Coronary artery (tissue), 2 donors: ENCODE measurements around the gene G3BP2.

Experiments used
- DNase-seq: peaks from one replicate; pipeline ENCODE4 v3.0.0-alpha.2; 2017; ENCODE audit warnings: low spot score
- H3K27ac ChIP-seq, 2 donors: fragments of 200-600 bp; sonication (generic); one replicate each; pipeline ENCODE4 v1.5.1; 2016 to 2019
- H3K4me3 ChIP-seq: fragments of 200-600 bp; sonication (generic); 2 replicates; pipeline ENCODE4 v1.5.1; 2016; ENCODE audit warnings: mild to moderate bottlenecking, moderate library complexity
- TF ChIP-seq, protein P1 (sequence below): fragments of 200-600 bp; sonication (generic); IDR thresholded peaks from one replicate; pipeline ENCODE4 v1.5.1; 2019; ENCODE audit warnings: antibody characterized with exemption

Gene G3BP2

GRCh38 chr4:75658876-75659275, 14.3 kb downstream of the G3BP2 start:
- Histone ChIP-seq H3K27ac (no peak overlapping the region), H3K4me3 (no peak overlapping the region)
- DNase-seq, result no peak
- TF ChIP-seq, protein P1, sequence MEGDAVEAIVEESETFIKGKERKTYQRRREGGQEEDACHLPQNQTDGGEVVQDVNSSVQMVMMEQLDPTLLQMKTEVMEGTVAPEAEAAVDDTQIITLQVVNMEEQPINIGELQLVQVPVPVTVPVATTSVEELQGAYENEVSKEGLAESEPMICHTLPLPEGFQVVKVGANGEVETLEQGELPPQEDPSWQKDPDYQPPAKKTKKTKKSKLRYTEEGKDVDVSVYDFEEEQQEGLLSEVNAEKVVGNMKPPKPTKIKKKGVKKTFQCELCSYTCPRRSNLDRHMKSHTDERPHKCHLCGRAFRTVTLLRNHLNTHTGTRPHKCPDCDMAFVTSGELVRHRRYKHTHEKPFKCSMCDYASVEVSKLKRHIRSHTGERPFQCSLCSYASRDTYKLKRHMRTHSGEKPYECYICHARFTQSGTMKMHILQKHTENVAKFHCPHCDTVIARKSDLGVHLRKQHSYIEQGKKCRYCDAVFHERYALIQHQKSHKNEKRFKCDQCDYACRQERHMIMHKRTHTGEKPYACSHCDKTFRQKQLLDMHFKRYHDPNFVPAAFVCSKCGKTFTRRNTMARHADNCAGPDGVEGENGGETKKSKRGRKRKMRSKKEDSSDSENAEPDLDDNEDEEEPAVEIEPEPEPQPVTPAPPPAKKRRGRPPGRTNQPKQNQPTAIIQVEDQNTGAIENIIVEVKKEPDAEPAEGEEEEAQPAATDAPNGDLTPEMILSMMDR, result no peak

DNA sequence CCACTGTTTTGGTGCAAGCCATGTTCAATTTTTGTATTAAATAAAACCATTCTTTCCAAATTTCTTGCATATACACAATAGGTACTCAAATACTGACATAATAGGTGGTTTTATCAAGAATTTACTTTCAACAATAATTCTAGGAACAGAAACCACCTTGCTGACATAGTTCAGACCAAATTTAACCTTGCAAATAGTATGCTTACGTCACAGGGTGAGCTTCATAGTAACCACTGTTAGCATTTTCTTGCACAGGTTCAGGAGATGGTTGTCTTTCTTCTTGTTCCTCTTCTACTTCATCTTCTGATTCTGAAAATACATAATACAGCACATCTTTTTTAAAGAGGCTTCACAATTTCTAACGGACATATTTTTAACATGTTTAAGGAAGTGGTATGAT, 17.6 kb downstream of the G3BP2 start:
- no peak overlapping the region for H3K4me3 ChIP-seq
- TF ChIP-seq, protein P1, result no peak
- H3K27ac ChIP-seq, result no peak overlapping the region
- no peak for DNase-seq

- Histone ChIP-seq H3K4me3 (no peak overlapping the region), H3K27ac (no peak overlapping the region)
- TF ChIP-seq, protein P1, result no peak
- DNase-seq, result no peak
These were observed 18.3 kb downstream of the G3BP2 start for GRCh38 chr4:75654905-75655304.

GRCh38 chr4:75653845-75654503, 19.2 kb downstream of the G3BP2 start:
- Histone ChIP-seq H3K27ac (no peak overlapping the region), H3K4me3 (no peak overlapping the region)
- no peak for DNase-seq
- TF ChIP-seq, protein P1, result peak; percentile 19

- Histone ChIP-seq H3K27ac (no peak overlapping the region), H3K4me3 (no peak overlapping the region)
- TF ChIP-seq, protein P1, result no peak
- no peak for DNase-seq
These were observed 29.1 kb downstream of the G3BP2 start for GRCh38 chr4:75644095-75644494.

- no peak overlapping the region for H3K4me3 ChIP-seq
- TF ChIP-seq, protein P1, result no peak
- DNase-seq, result no peak
- H3K27ac ChIP-seq, result no peak overlapping the region
These were observed 29.6 kb downstream of the G3BP2 start for GRCh38 chr4:75643651-75644050.

DNA sequence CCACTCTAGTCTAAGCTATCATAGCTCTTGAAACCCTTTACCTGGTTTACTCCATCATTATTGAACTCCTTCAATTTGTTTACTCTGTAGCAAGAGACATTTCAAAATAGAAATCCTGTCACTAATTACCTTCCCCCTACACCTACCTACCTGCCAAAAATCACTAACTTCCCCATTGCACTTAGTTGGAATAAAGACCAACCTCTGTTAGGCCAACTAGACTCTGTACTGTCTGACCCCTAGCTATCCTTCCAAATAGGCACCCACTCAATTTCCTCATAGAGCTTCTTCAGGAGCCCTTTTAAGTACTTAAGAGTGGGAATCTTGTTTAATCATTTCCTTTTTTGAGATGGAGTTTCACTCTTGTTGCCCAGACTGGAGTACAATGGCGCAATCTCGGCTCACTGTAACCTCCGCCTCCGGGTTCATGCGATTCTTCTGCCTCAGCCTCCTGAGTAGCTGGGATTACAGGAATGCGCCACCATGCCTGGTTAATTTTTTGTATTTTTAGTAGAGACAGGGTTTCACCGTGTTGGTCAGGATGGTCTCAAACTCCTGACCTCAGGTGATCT, 34.0 kb downstream of the G3BP2 start:
- Histone ChIP-seq H3K4me3 (no peak overlapping the region), H3K27ac (no peak overlapping the region)
- TF ChIP-seq, protein P1, result no peak
- no peak for DNase-seq
